Astrocyte (in vitro differentiated cells and primary cell): ENCODE data around the gene DDR2.

ENCODE experiments used
- EZH2 ChIP-seq: IDR thresholded peaks from 2 replicates; pipeline ENCODE4 v1.6.1; 2012; ENCODE audit warnings: mild to moderate bottlenecking, low read length, inconsistent platforms; ENCODE audit not compliant: insufficient read depth
- TF ChIP-seq, protein P1 (sequence below): IDR thresholded peaks from 2 replicates; pipeline ENCODE4 v1.5.1; 2011; ENCODE audit warnings: low read depth, mild to moderate bottlenecking, inconsistent platforms, low read length, moderate library complexity; ENCODE audit not compliant: insufficient read depth

DNA sequence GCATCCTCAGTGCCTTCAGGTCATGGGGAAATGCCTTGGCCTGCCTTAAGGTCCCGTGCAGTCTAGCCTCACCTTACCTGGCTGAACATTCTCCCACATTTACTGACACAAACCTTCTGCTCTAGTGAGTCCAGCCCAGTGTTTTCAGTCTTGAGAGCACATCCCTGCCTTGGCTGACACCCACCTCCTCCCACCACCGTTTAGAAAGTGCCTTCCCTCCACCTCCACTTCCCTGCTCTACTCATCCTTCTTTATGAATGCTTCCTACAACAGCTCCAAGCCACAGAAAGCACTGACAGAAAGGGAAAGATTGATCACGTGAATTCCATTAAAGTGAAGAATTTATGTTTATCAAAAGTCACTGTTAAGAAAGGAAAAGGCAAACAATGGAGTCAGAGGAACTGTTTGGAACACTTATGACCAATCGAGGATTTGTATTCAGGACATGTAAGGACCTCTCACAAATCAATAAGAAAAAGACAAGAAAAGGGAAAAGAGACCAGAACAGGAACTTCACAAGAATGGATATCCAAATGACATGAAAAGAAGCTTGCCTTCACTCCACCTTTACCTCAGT, 59.8 kb downstream of the DDR2 start:
- TF ChIP-seq, protein P1, sequence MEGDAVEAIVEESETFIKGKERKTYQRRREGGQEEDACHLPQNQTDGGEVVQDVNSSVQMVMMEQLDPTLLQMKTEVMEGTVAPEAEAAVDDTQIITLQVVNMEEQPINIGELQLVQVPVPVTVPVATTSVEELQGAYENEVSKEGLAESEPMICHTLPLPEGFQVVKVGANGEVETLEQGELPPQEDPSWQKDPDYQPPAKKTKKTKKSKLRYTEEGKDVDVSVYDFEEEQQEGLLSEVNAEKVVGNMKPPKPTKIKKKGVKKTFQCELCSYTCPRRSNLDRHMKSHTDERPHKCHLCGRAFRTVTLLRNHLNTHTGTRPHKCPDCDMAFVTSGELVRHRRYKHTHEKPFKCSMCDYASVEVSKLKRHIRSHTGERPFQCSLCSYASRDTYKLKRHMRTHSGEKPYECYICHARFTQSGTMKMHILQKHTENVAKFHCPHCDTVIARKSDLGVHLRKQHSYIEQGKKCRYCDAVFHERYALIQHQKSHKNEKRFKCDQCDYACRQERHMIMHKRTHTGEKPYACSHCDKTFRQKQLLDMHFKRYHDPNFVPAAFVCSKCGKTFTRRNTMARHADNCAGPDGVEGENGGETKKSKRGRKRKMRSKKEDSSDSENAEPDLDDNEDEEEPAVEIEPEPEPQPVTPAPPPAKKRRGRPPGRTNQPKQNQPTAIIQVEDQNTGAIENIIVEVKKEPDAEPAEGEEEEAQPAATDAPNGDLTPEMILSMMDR: no peak
- TF ChIP-seq EZH2: no peak
